ENCODE measurements around the gene ST3GAL2.

ST3GAL2 gene

GRCh38 chr16:70465999-70466804 lies 27.3 kb upstream of the ST3GAL2 start:
- Histone ChIP-seq H3K27me3 (ENCODE audit: insufficient read depth, poor library complexity, severe bottlenecking) (no peaks in the 10 kb centered on the region), H3K4me3 (replicated peaks; ENCODE audit: insufficient read depth, low read length) (no peak overlapping the region), H3K27ac (replicated peaks) (no peak overlapping the region)
- TF ChIP-seq REST (IDR thresholded peaks at IDR 0.05; ENCODE audit: insufficient replicate concordance, low read depth) = no peak
- DNase-seq (ENCODE audit: low read depth in 1 of 2, low spot score in 1 of 2) = no peak

- H3K27ac ChIP-seq (replicated peaks) = no peak overlapping the region
- TF ChIP-seq GABPA (IDR thresholded peaks at IDR 0.05; ENCODE audit: low read depth) = no peak
- no peak for TF ChIP-seq POLR2AphosphoS5 (IDR thresholded peaks at IDR 0.05; ENCODE audit: low read depth)
- TF ChIP-seq SPI1 (IDR thresholded peaks at IDR 0.05; ENCODE audit: borderline replicate concordance, low read depth) = no peak
- no peak for TF ChIP-seq REST (IDR thresholded peaks at IDR 0.05; ENCODE audit: insufficient replicate concordance, low read depth)
- no peak for TF ChIP-seq CTCF (IDR thresholded peaks at IDR 0.05; ENCODE audit: insufficient read depth, low read length)
- H3K4me3 ChIP-seq (replicated peaks; ENCODE audit: insufficient read depth, low read length) = no peak overlapping the region
- no peak for DNase-seq (ENCODE audit: low read depth in 1 of 2, low spot score in 1 of 2)
- no peaks in the 10 kb centered on the region for H3K27me3 ChIP-seq (ENCODE audit: insufficient read depth, poor library complexity, severe bottlenecking)
Observed at GRCh38 chr16:70463235-70463634, 24.3 kb upstream of the ST3GAL2 start.

- no peak overlapping the region for H3K27ac ChIP-seq (replicated peaks)
- TF ChIP-seq CTCF (IDR thresholded peaks at IDR 0.05; ENCODE audit: insufficient read depth, low read length) (no peak), SPI1 (IDR thresholded peaks at IDR 0.05; ENCODE audit: borderline replicate concordance, low read depth) (no peak), POLR2AphosphoS5 (IDR thresholded peaks at IDR 0.05; ENCODE audit: low read depth) (no peak), GABPA (IDR thresholded peaks at IDR 0.05; ENCODE audit: low read depth) (no peak), REST (IDR thresholded peaks at IDR 0.05; ENCODE audit: insufficient replicate concordance, low read depth) (no peak)
Observed at GRCh38 chr16:70460737-70461261, 21.9 kb upstream of the ST3GAL2 start.

More at GRCh38 chr16:70460737-70461261, 21.9 kb upstream of the ST3GAL2 start:
- no peaks in the 10 kb centered on the region for H3K27me3 ChIP-seq (ENCODE audit: insufficient read depth, poor library complexity, severe bottlenecking)
- H3K4me3 ChIP-seq (replicated peaks; ENCODE audit: insufficient read depth, low read length) = no peak overlapping the region
- DNase-seq (ENCODE audit: low read depth in 1 of 2, low spot score in 1 of 2) = no peak

Data from HL-60 (cell line).